B cell (primary cell): ENCODE data around the gene ZP4. TPM values are rescaled to one million over a fixed set of nuclear protein-coding genes. Genes with fewer than 3 reads are reported as not detected.

Experiments used
- ATAC-seq: fragments of 200-7000 bp; cut with Tn5 transposase; one replicate; pipeline ENCODE4 v1.10.0; 2021; ENCODE audit warnings: low read depth, mild to moderate bottlenecking, moderate number of reproducible peaks, moderate library complexity
- CTCF ChIA-PET: fragments of 350-600 bp; sonication (Branson Sonifier 250); formaldehyde crosslinking; loops from one replicate; lab custom pipeline; 2021; ENCODE audit warnings: antibody characterized with exemption, inconsistent platforms; lab: Charles Lee
- POLR2A ChIA-PET: fragments of 350-600 bp; sonication (Branson Sonifier 250); formaldehyde crosslinking; loops from one replicate; lab custom pipeline; 2021; ENCODE audit warnings: antibody characterized with exemption; lab: Charles Lee
- DNase-seq: peaks from one replicate; pipeline ENCODE4 v3.0.0; 2013
- H2AFZ ChIP-seq: 2 replicates; pipeline ENCODE4 v1.6.1; 2012; ENCODE audit warnings: mild to moderate bottlenecking, low read depth, low read length; ENCODE audit not compliant: insufficient read depth, poor library complexity, severe bottlenecking
- H3K27ac ChIP-seq, 2 donors: 1 replicate in 1 of 2; 2 replicates in 1 of 2; pipeline ENCODE4 v1.5.1; 2012 to 2013; ENCODE audit warnings: low read length in 2 of 2, mild to moderate bottlenecking in 2 of 2, moderate library complexity in 1 of 2
- H3K27me3 ChIP-seq, 4 experiments: fragments of 200-600 bp in 1 of 4; sonication (generic) in 1 of 4; replicated peaks in 1 of 4; 1 replicate in 2 of 4; 2 replicates in 2 of 4; pipeline versions ENCODE4 v1.6.1 to v1.7.0; 2013 to 2016; ENCODE audit warnings: low read length in 3 of 4, mild to moderate bottlenecking in 2 of 4, mixed read lengths in 1 of 4, moderate library complexity in 1 of 4; ENCODE audit not compliant: insufficient read depth in 4 of 4, control insufficient read depth in 3 of 4; ENCODE audit errors: control extremely low read depth in 1 of 4
- H3K36me3 ChIP-seq, 2 experiments: replicated peaks in 1 of 2; 1 replicate in 1 of 2; 2 replicates in 1 of 2; pipeline versions ENCODE4 v1.6.1 to v1.7.1; 2013; ENCODE audit warnings: low read length in 1 of 2; ENCODE audit not compliant: insufficient read depth in 2 of 2, control insufficient read depth in 1 of 2; ENCODE audit errors: control extremely low read depth in 1 of 2, extremely low read depth in 1 of 2
- H3K4me1 ChIP-seq, 2 donors: fragments of 200-600 bp in 1 of 2; sonication (generic) in 1 of 2; 1 replicate in 1 of 2; 2 replicates in 1 of 2; pipeline versions ENCODE4 v1.5.1 to v1.6.1; 2013 to 2017; ENCODE audit warnings: low read length in 2 of 2; ENCODE audit not compliant: control insufficient read depth in 2 of 2, insufficient read depth in 2 of 2
- H3K4me2 ChIP-seq: replicated peaks from 2 replicates; pipeline ENCODE3; 2012; ENCODE audit warnings: mild to moderate bottlenecking, low read depth, low read length; ENCODE audit not compliant: poor library complexity, severe bottlenecking
- H3K4me3 ChIP-seq, 5 experiments: fragments of 200-600 bp in 1 of 5; sonication (generic) in 1 of 5; 1 replicate in 3 of 5; 2 replicates in 2 of 5; pipeline versions ENCODE4 v1.5.1 to v1.7.0; 2011 to 2016; ENCODE audit warnings: low read length in 4 of 5, mild to moderate bottlenecking in 4 of 5, low read depth in 2 of 5, control low read depth in 1 of 5, moderate library complexity in 1 of 5; ENCODE audit not compliant: insufficient read depth in 1 of 5; ENCODE audit errors: control extremely low read depth in 1 of 5, extremely low read depth in 1 of 5
- H3K79me2 ChIP-seq: fragments of 200-600 bp; sonication (generic); one replicate; pipeline ENCODE4 v1.6.0; 2016; ENCODE audit warnings: low read length; ENCODE audit not compliant: control insufficient read depth, insufficient read depth
- H3K9ac ChIP-seq: fragments of 200-600 bp; sonication (generic); 2 replicates; pipeline ENCODE4 v1.6.1; 2017; ENCODE audit warnings: mild to moderate bottlenecking, low read length, moderate library complexity
- H3K9me3 ChIP-seq, 3 donors: one replicate each; pipeline versions ENCODE4 v1.6.1 to v1.7.1; 2013; ENCODE audit warnings: low read length in 2 of 3; ENCODE audit not compliant: control insufficient read depth in 2 of 3, insufficient read depth in 1 of 3; ENCODE audit errors: control extremely low read depth in 1 of 3
- H4K20me1 ChIP-seq: 2 replicates; pipeline ENCODE4 v1.6.0; 2012; ENCODE audit warnings: mild to moderate bottlenecking, low read length; ENCODE audit not compliant: insufficient read depth, control insufficient read depth, poor library complexity, severe bottlenecking
- H3K27ac Mint-ChIP-seq: one replicate; pipeline ENCODE4 v1.8.0; 2021; ENCODE audit warnings: mixed read lengths
- H3K27me3 Mint-ChIP-seq: one replicate; pipeline ENCODE4 v1.8.0; 2021; ENCODE audit warnings: mixed read lengths
- H3K4me1 Mint-ChIP-seq: one replicate; pipeline ENCODE4 v1.8.0; 2021; ENCODE audit warnings: mixed read lengths
- H3K4me3 Mint-ChIP-seq: one replicate; pipeline ENCODE4 v1.8.0; 2021; ENCODE audit warnings: mixed read lengths
- H3K9me3 Mint-ChIP-seq: one replicate; pipeline ENCODE4 v1.8.0; 2022; ENCODE audit warnings: mixed read lengths; ENCODE audit not compliant: insufficient read depth
- CTCF ChIP-seq: fragments of 200-600 bp; IDR thresholded peaks from one replicate; pipeline ENCODE4 v1.8.0; 2022; ENCODE audit warnings: antibody characterized with exemption, mild to moderate bottlenecking
- EZH2 ChIP-seq: IDR thresholded peaks from 2 replicates; pipeline ENCODE4 v1.6.1; 2012; ENCODE audit warnings: borderline replicate concordance, low read depth, mild to moderate bottlenecking, moderate library complexity, low read length; ENCODE audit not compliant: insufficient read depth, poor library complexity, severe bottlenecking
- WGBS: methylation state at CpG from one replicate; pipeline ENCODE4 v1.1.5; 2013; ENCODE audit warnings: missing lambda C conversion rate; ENCODE audit not compliant: insufficient coverage; 5-methylcytosine and 5-hydroxymethylcytosine counted together
- intact Hi-C: fragments of 100-400 bp; cut with micrococcal nuclease; formaldehyde crosslinking; loops from one replicate; pipeline ENCODE4 v1.10.0; 2022
- polyA plus RNA-seq: library from polyadenylated mRNA; depleted of rRNA; stranded (reverse); fragments of >200 nt; gene quantifications from 2 replicates; pipeline ENCODE4 v1.2.3, GENCODE V29; 2012
- total RNA-seq, 2 donors: library from RNA; stranded (reverse); fragments of 120-200 nt in 1 of 2; gene quantifications; 1 replicate in 1 of 2; 2 replicates in 1 of 2; pipeline versions ENCODE4 v1.2.3 to v1.2.4, GENCODE V29; 2013 to 2022

The ZP4 gene
- total and polyA plus RNA-seq, 2 donors (not counting 1 experiment from before 2014, with no cell fraction given) = not detected

- Mint-ChIP-seq H3K27me3 (no peaks in the 10 kb centered on the region), H3K4me1 (no peaks in the 10 kb centered on the region), H3K4me3 (no peak overlapping the region), H3K27ac (no peak overlapping the region), H3K9me3 (no peaks in the 10 kb centered on the region)
- Histone ChIP-seq H3K27ac (no peak overlapping the region), H3K27me3 (no peaks in the 10 kb centered on the region), H3K9me3 (peaks cover 0 to 12% (median 0%) of the 10 kb centered on the region in 3 donors), H3K79me2 (no peaks in the 10 kb centered on the region), H3K4me1 (no peaks in the 10 kb centered on the region), H4K20me1 (no peaks in the 10 kb centered on the region), H2AFZ (no peak overlapping the region), H3K9ac (no peak overlapping the region), H3K4me2 (no peak overlapping the region), H3K4me3 (no peak overlapping the region), H3K36me3 (no peaks in the 10 kb centered on the region)
- 83% methylated on average over 2 of the region's 3 CpGs for WGBS
- ATAC-seq = no peak
- ChIA-PET POLR2A (no interaction called here), CTCF (no interaction called here)
- intact Hi-C loops = no loop called here
- no peak for DNase-seq
- TF ChIP-seq EZH2 (no peak), CTCF (no peak)
Observed at GRCh38 chr1:237838320-237838719, 52.4 kb downstream of the ZP4 start.

GRCh38 chr1:237834461-237834860 is 56.3 kb downstream of the ZP4 start:
- Histone ChIP-seq H3K36me3 (no peaks in the 10 kb centered on the region), H2AFZ (no peak overlapping the region), H3K4me2 (no peak overlapping the region), H3K27ac (no peak overlapping the region), H3K79me2 (no peaks in the 10 kb centered on the region), H3K9ac (no peak overlapping the region), H4K20me1 (no peaks in the 10 kb centered on the region), H3K4me3 (no peak overlapping the region), H3K4me1 (no peaks in the 10 kb centered on the region), H3K27me3 (no peaks in the 10 kb centered on the region), H3K9me3 (peaks cover 0 to 12% (median 0%) of the 10 kb centered on the region in 3 donors)
- intact Hi-C loops = no loop called here
- WGBS = 29% methylated on average over 1 of the region's 3 CpGs
- POLR2A ChIA-PET = no interaction called here
- ATAC-seq = no peak
- Mint-ChIP-seq H3K27ac (no peak overlapping the region), H3K9me3 (no peaks in the 10 kb centered on the region), H3K27me3 (no peaks in the 10 kb centered on the region), H3K4me1 (no peaks in the 10 kb centered on the region), H3K4me3 (no peak overlapping the region)
- TF ChIP-seq EZH2 (no peak), CTCF (no peak)
- DNase-seq = no peak
- CTCF ChIA-PET = no interaction called here
